NB4 (cell line): ENCODE measurements around the gene PHLDB1.

Experiments used
- DNase-seq: peaks from one replicate; pipeline ENCODE4 v3.0.0; 2010; ENCODE audit warnings: low read depth
- H3K4me3 ChIP-seq: one replicate; pipeline ENCODE4 v1.5.1; 2011; ENCODE audit warnings: mild to moderate bottlenecking, low read depth, low read length, moderate library complexity
- MYC ChIP-seq: IDR thresholded peaks from 2 replicates; pipeline ENCODE4 v1.6.1; 2011; ENCODE audit warnings: low read depth, low read length
- POLR2A ChIP-seq: IDR thresholded peaks from 2 replicates; pipeline ENCODE4 v1.6.1; 2011; ENCODE audit warnings: mild to moderate bottlenecking; ENCODE audit not compliant: insufficient read length; ENCODE audit errors: extremely low read depth
- TF ChIP-seq, protein P1 (sequence below): IDR thresholded peaks from 2 replicates; pipeline ENCODE4 v1.6.1; 2011; ENCODE audit warnings: low read depth, low read length
- TF ChIP-seq, protein P2 (sequence below): IDR thresholded peaks from one replicate; pipeline ENCODE4 v1.5.1; 2012; ENCODE audit warnings: low read depth, low read length

PHLDB1 gene

DNA sequence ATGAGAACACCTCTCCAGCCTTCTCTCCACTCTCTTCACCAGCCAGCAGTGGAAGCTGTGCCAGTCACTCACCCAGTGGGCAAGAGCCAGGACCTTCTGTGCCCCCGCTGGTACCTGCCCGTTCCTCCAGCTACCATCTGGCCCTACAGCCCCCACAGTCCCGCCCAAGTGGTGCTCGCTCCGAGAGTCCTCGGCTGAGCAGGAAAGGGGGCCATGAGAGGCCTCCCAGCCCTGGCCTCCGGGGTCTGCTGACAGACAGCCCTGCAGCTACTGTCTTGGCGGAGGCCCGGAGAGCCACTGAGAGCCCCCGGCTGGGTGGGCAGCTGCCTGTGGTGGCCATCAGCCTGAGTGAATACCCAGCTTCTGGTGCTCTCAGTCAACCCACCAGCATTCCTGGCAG lies 20.2 kb downstream of the PHLDB1 start:
- TF ChIP-seq MYC (no peak), POLR2A (no peak)
- TF ChIP-seq, protein P1, sequence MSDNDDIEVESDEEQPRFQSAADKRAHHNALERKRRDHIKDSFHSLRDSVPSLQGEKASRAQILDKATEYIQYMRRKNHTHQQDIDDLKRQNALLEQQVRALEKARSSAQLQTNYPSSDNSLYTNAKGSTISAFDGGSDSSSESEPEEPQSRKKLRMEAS: no peak
- TF ChIP-seq, protein P2, sequence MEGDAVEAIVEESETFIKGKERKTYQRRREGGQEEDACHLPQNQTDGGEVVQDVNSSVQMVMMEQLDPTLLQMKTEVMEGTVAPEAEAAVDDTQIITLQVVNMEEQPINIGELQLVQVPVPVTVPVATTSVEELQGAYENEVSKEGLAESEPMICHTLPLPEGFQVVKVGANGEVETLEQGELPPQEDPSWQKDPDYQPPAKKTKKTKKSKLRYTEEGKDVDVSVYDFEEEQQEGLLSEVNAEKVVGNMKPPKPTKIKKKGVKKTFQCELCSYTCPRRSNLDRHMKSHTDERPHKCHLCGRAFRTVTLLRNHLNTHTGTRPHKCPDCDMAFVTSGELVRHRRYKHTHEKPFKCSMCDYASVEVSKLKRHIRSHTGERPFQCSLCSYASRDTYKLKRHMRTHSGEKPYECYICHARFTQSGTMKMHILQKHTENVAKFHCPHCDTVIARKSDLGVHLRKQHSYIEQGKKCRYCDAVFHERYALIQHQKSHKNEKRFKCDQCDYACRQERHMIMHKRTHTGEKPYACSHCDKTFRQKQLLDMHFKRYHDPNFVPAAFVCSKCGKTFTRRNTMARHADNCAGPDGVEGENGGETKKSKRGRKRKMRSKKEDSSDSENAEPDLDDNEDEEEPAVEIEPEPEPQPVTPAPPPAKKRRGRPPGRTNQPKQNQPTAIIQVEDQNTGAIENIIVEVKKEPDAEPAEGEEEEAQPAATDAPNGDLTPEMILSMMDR: no peak
- H3K4me3 ChIP-seq: no peak overlapping the region
- DNase-seq: no peak

DNA sequence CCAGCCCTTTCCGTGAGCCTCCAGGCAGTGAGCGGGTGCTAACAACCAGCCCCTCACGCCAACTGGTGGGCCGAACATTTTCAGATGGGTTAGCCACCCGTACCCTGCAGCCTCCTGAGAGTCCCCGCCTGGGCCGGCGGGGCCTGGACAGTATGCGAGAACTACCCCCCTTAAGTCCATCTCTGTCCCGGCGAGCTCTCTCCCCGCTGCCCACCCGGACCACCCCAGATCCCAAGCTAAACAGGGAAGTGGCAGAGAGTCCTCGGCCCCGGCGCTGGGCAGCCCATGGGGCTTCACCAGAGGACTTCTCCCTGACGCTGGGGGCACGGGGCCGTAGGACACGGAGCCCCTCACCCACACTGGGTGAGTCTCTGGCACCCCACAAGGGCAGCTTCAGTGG lies 20.6 kb downstream of the PHLDB1 start:
- TF ChIP-seq, protein P2: no peak
- TF ChIP-seq, protein P1: no peak
- TF ChIP-seq POLR2A (no peak), MYC (no peak)
- H3K4me3 ChIP-seq: no peak overlapping the region
- no peak for DNase-seq

DNA sequence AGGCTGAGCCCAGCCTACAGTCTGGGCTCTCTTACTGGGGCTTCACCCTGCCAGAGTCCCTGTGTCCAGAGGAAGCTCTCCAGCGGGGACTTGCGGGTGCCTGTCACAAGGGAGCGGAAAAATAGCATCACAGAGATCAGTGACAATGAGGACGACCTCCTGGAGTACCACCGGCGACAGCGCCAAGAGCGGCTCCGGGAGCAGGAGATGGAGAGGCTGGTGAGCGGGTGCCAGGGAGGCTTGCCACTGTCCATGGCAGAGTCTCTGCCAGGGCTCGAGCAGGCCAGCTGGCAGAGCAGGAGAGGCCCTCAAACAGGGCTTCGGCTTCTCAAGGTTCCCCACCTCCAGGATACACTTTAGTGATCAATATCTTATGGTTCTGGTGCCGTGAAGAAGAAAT lies 21.0 kb downstream of the PHLDB1 start:
- TF ChIP-seq, protein P1: no peak
- TF ChIP-seq, protein P2: no peak
- TF ChIP-seq MYC (no peak), POLR2A (no peak)
- DNase-seq: no peak
- no peak overlapping the region for H3K4me3 ChIP-seq

DNA sequence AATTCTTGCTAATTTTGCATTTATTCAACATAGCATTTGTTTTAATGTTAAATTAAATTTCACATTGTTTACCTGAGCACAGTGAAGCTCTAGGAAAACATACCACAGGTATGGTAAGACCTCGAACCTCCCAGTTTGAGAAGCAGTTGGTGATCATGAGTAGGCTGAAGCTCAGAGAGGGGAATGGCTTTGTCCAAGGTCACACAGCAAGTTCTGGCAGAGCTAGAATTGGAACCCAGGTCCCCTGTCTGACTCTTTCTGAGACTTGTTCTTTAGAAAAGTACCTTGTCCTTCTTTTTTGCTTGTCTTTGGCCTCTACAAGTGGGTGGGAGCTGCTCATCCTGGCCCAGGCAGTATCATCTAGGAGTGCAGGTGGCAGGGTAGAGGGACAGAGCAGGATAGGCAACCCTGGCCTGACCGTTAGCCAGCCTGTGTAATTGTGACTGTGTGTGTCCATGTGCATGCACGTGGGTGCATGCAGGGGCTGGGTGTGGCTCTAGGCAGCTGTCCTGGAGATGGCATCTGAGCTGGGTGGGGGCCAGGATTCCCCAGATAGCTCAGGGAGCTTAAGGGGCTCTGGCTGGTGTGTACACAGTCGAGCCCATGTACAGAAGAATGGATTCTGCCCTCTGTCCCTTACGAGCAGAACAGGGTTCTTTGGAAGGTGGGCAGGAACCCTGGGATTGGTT lies 21.6 kb downstream of the PHLDB1 start:
- TF ChIP-seq MYC (no peak), POLR2A (no peak)
- TF ChIP-seq, protein P1: no peak
- TF ChIP-seq, protein P2: no peak
- no peak for DNase-seq
- H3K4me3 ChIP-seq: no peak overlapping the region

DNA sequence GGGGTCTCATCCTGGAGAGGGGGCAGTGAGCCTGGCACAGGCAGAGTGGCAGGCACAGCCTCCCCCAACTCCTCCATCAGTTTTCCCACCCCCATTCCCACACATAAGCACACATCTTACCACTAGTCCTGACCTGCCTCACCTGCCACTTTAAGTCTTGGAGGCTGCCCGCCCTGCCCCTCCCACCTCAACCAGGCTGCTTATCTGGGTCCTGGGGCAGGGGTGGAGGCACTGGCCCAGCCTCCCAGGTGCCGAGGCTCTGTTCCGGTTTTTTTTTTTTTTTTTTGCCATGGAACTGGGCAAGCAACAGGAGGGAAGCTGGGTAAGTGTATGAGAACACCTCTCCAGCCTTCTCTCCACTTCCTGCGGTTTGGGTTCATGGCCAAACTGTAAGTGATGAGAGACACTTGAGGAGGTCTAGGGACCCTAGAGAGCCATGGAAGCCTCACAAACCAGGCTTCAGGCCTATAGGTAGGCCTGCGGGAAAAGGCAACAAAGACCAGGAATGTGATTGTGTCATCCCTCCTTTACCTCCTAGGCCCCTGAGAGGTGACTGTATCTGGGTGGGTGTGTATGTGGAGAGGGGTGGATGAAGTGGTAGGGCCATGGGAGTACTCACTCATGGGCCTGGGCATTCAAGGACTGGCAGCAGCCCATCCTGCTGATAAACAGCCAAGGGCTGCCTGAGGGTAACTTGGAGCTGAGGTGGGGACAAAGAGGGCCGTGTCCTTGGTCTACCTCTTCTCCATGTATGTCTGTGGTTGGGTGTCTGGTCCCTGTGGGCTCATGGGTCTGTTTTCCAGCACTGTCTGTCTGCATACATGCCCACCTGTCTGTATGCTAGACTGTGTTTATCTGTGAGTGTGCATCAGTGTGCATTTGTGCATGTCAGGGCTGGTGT lies 22.6 kb downstream of the PHLDB1 start:
- TF ChIP-seq, protein P2: no peak
- TF ChIP-seq, protein P1: no peak
- TF ChIP-seq POLR2A (no peak), MYC (no peak)
- no peak for DNase-seq
- no peak overlapping the region for H3K4me3 ChIP-seq
